ENCODE data around the gene POLE. TPM values are rescaled to one million over a fixed set of nuclear protein-coding genes. Genes with fewer than 3 reads are reported as not detected.

Gene POLE
- total RNA-seq, 3 donors from 2014 or later (not counting 1 experiment from before 2014, with no cell fraction given): 58.7 to 66.0 (median 65.0) TPM

DNA sequence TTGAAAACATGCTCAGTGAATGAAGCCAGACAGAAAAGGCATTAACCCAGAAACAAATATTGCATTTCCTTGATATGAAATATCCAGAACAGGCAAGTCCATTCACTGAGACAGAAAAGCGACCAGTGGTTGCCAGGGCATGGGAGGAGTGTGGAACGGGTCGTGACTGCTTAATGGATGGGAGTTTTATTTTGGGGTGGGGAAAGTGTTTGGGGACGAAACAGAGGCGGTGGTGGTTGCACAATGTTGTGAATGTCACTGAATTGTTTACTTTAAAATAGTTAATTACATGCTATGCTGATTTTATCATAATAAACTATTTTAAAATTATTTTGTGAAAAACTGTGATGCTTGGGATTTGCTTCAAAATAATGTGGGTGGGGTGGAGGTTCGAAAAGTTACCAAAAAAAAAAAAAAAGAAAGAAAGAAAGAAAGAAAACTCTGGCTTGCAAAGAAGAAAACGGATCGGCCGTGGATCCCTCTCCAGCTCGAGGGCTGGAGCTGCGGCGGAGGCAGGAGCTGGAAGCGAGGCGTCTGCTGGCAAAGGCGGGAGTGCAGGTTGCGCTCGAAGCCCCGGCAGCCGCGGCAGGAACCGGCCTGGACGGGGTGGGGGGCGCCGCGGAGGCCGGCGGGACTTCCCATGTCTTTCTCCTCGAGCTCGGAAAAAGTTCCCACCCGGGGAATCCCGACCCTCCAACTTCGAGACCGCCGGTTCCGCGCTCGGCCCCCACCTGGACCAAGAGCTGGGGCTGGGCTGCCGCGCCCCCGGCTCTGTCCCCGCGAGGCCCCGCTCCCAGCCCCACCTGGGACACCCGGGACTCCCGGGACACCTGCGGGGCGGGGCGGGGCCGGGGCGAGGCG lies 69.1 kb downstream of the POLE start:
- H3K4me3 ChIP-seq (ENCODE audit: low read length): no peak overlapping the region
- H3K36me3 Mint-ChIP-seq: no peaks in the 10 kb centered on the region
- H3K27ac Mint-ChIP-seq: no peak overlapping the region
- ATAC-seq: no peak
- WGBS (ENCODE audit: insufficient coverage): 15% methylated on average over 50 of the region's 51 CpGs
- H3K4me3 Mint-ChIP-seq: peak overlapping the region; percentile 17
- peaks cover 3% of the 10 kb centered on the region for H3K4me1 ChIP-seq (ENCODE audit: control insufficient read depth, insufficient read depth, low read length)
- H3K27me3 ChIP-seq (ENCODE audit: control insufficient read depth, insufficient read depth, low read length): peaks cover 21% of the 10 kb centered on the region
- TF ChIP-seq CTCF (IDR thresholded peaks at IDR 0.05): no peak
- peaks cover 4 to 8% of the 10 kb centered on the region in 2 donors for H3K4me1 Mint-ChIP-seq
- no peaks in the 10 kb centered on the region for H3K9me3 Mint-ChIP-seq
- H3K36me3 ChIP-seq (ENCODE audit: control insufficient read depth, insufficient read depth, low read length): no peaks in the 10 kb centered on the region
- DNase-seq: no peak
- no peak overlapping the region for H3K27ac ChIP-seq (ENCODE audit: low read length)
- peaks cover 20 to 24% of the 10 kb centered on the region in 2 donors for H3K27me3 Mint-ChIP-seq (ENCODE audit: low read depth in 2 of 2)
- intact Hi-C loops (cut with micrococcal nuclease): no loop called here
- H3K9me3 ChIP-seq (ENCODE audit: control insufficient read depth, insufficient read depth, low read length): peaks cover 12% of the 10 kb centered on the region

- no peak for DNase-seq
- no peaks in the 10 kb centered on the region for H3K36me3 ChIP-seq (ENCODE audit: control insufficient read depth, insufficient read depth, low read length)
- no peaks in the 10 kb centered on the region for H3K36me3 Mint-ChIP-seq
- H3K27ac Mint-ChIP-seq: no peak overlapping the region
- intact Hi-C loops (cut with micrococcal nuclease): no loop called here
- peaks cover 3% of the 10 kb centered on the region for H3K4me1 ChIP-seq (ENCODE audit: control insufficient read depth, insufficient read depth, low read length)
- peaks cover 21% of the 10 kb centered on the region for H3K27me3 ChIP-seq (ENCODE audit: control insufficient read depth, insufficient read depth, low read length)
- H3K27ac ChIP-seq (ENCODE audit: low read length): no peak overlapping the region
- no peak overlapping the region for H3K4me3 ChIP-seq (ENCODE audit: low read length)
- 84% methylated on average over 4 of the region's 4 CpGs for WGBS (ENCODE audit: insufficient coverage)
- peaks cover 12% of the 10 kb centered on the region for H3K9me3 ChIP-seq (ENCODE audit: control insufficient read depth, insufficient read depth, low read length)
- H3K4me1 Mint-ChIP-seq: peaks cover 4 to 8% of the 10 kb centered on the region in 2 donors
- peaks cover 20 to 24% of the 10 kb centered on the region in 2 donors for H3K27me3 Mint-ChIP-seq (ENCODE audit: low read depth in 2 of 2)
- ATAC-seq: no peak
- TF ChIP-seq CTCF (IDR thresholded peaks at IDR 0.05): no peak
- H3K9me3 Mint-ChIP-seq: no peaks in the 10 kb centered on the region
- H3K4me3 Mint-ChIP-seq: no peak overlapping the region
These were observed 69.9 kb downstream of the POLE start for GRCh38 chr12:132617135-132617701.

- no peak for ATAC-seq
- peaks cover 26 to 33% of the 10 kb centered on the region in 2 donors for H3K27me3 Mint-ChIP-seq (ENCODE audit: low read depth in 2 of 2)
- intact Hi-C loops (cut with micrococcal nuclease): loop anchor here (1.0 kb wide), 2 partner anchors 200 to 461 kb away; no protein-coding TSS in a partner anchor
- no peaks in the 10 kb centered on the region for H3K9me3 Mint-ChIP-seq
- DNase-seq: no peak
- Histone ChIP-seq H3K4me3 (ENCODE audit: low read length) (no peak overlapping the region), H3K27me3 (ENCODE audit: control insufficient read depth, insufficient read depth, low read length) (peaks cover 21% of the 10 kb centered on the region), H3K4me1 (ENCODE audit: control insufficient read depth, insufficient read depth, low read length) (peaks cover 4% of the 10 kb centered on the region), H3K9me3 (ENCODE audit: control insufficient read depth, insufficient read depth, low read length) (peaks cover 12% of the 10 kb centered on the region), H3K27ac (ENCODE audit: low read length) (no peak overlapping the region), H3K36me3 (ENCODE audit: control insufficient read depth, insufficient read depth, low read length) (no peaks in the 10 kb centered on the region)
- H3K4me1 Mint-ChIP-seq: peaks cover 4 to 10% of the 10 kb centered on the region in 2 donors
- H3K36me3 Mint-ChIP-seq: no peaks in the 10 kb centered on the region
- 83% methylated on average over 16 of the region's 16 CpGs for WGBS (ENCODE audit: insufficient coverage)
- H3K4me3 Mint-ChIP-seq: no peak overlapping the region
- TF ChIP-seq CTCF (IDR thresholded peaks at IDR 0.05): no peak
- no peak overlapping the region for H3K27ac Mint-ChIP-seq
These were observed 71.5 kb downstream of the POLE start for GRCh38 chr12:132615579-132616038.
